ENCODE data around the gene LARGE1.

The LARGE1 gene

GRCh38 chr22:33600113-33600512 lies 320.2 kb downstream of the LARGE1 start:
- no peak for DNase-seq
- intact Hi-C loops (cut with DNase I): no loop called here

GRCh38 chr22:33599596-33599995 lies 320.7 kb downstream of the LARGE1 start:
- intact Hi-C loops (cut with DNase I): no loop called here
- DNase-seq: no peak

GRCh38 chr22:33598821-33599220 lies 321.5 kb downstream of the LARGE1 start:
- no peak for DNase-seq
- intact Hi-C loops (cut with DNase I): no loop called here

GRCh38 chr22:33597274-33597985 lies 322.8 kb downstream of the LARGE1 start:
- intact Hi-C loops (cut with DNase I): no loop called here

GRCh38 chr22:33593818-33594217 lies 326.5 kb downstream of the LARGE1 start:
- intact Hi-C loops (cut with DNase I): no loop called here

More at GRCh38 chr22:33597274-33597985, 322.8 kb downstream of the LARGE1 start:
- no peak for DNase-seq

GRCh38 chr22:33591946-33592345 lies 328.3 kb downstream of the LARGE1 start:
- DNase-seq: no peak
- intact Hi-C loops (cut with DNase I): no loop called here

More at GRCh38 chr22:33593818-33594217, 326.5 kb downstream of the LARGE1 start:
- no peak for DNase-seq

- DNase-seq: no peak
- intact Hi-C loops (cut with DNase I): no loop called here
Measured at GRCh38 chr22:33589297-33589696, 331.0 kb downstream of the LARGE1 start.

- intact Hi-C loops (cut with DNase I): no loop called here
- no peak for DNase-seq
Measured at GRCh38 chr22:33588860-33589259, 331.4 kb downstream of the LARGE1 start.

GRCh38 chr22:33584152-33584551 lies 336.1 kb downstream of the LARGE1 start:
- intact Hi-C loops (cut with DNase I): no loop called here
- peak in 23 of 42 donors; percentile 15 to 64 (median 44) for DNase-seq

GRCh38 chr22:33582822-33583400 lies 337.4 kb downstream of the LARGE1 start:
- intact Hi-C loops (cut with DNase I): no loop called here
- DNase-seq: peak in 14 of 42 donors; percentile 15 to 73 (median 44)

GRCh38 chr22:33580310-33580709 lies 340.0 kb downstream of the LARGE1 start:
- no peak for DNase-seq
- intact Hi-C loops (cut with DNase I): no loop called here

- peak in 35 of 42 donors; percentile 23 to 90 (median 64) for DNase-seq
- intact Hi-C loops (cut with DNase I): loop anchor here (5.0 kb wide), 2 partner anchors 57 to 277 kb away; no protein-coding TSS in a partner anchor
Measured at GRCh38 chr22:33579448-33580093, 340.7 kb downstream of the LARGE1 start.

- intact Hi-C loops (cut with DNase I): loop anchor here (5.0 kb wide), 2 partner anchors 56 to 276 kb away; no protein-coding TSS in a partner anchor
Measured at GRCh38 chr22:33578752-33579151, 341.5 kb downstream of the LARGE1 start.

GRCh38 chr22:33577862-33578411 lies 342.3 kb downstream of the LARGE1 start:
- peak in 2 of 42 donors; percentile 9 to 35 for DNase-seq
- intact Hi-C loops (cut with DNase I): loop anchor here (5.0 kb wide), 2 partner anchors 56 to 276 kb away; no protein-coding TSS in a partner anchor

More at GRCh38 chr22:33578752-33579151, 341.5 kb downstream of the LARGE1 start:
- no peak for DNase-seq

GRCh38 chr22:33576205-33576604 lies 344.1 kb downstream of the LARGE1 start:
- no peak for DNase-seq
- intact Hi-C loops (cut with DNase I): loop anchor here (5.0 kb wide), 2 partner anchors 54 to 274 kb away; no protein-coding TSS in a partner anchor

GRCh38 chr22:33575771-33576170 lies 344.5 kb downstream of the LARGE1 start:
- no peak for DNase-seq
- intact Hi-C loops (cut with DNase I): loop anchor here (5.0 kb wide), 2 partner anchors 53 to 273 kb away; no protein-coding TSS in a partner anchor

- DNase-seq: no peak
- intact Hi-C loops (cut with DNase I): loop anchor here (5.0 kb wide), 2 partner anchors 53 to 273 kb away; no protein-coding TSS in a partner anchor
Measured at GRCh38 chr22:33575041-33575440, 345.2 kb downstream of the LARGE1 start.

GRCh38 chr22:33573479-33573878 lies 346.8 kb downstream of the LARGE1 start:
- no peak for DNase-seq
- intact Hi-C loops (cut with DNase I): no loop called here

GRCh38 chr22:33572086-33572485 lies 348.2 kb downstream of the LARGE1 start:
- peak in 4 of 42 donors; percentile 14 to 42 (median 22) for DNase-seq
- intact Hi-C loops (cut with DNase I): no loop called here

Data from head of caudate nucleus (tissue), 42 donors.